ENCODE results near the gene FXYD5.
"Not testable (repeated sequence)": the region's sequence is repeated elsewhere in the genome, so short reads cannot be mapped to it uniquely, and the experiment has no call there.

FXYD5 gene

DNA sequence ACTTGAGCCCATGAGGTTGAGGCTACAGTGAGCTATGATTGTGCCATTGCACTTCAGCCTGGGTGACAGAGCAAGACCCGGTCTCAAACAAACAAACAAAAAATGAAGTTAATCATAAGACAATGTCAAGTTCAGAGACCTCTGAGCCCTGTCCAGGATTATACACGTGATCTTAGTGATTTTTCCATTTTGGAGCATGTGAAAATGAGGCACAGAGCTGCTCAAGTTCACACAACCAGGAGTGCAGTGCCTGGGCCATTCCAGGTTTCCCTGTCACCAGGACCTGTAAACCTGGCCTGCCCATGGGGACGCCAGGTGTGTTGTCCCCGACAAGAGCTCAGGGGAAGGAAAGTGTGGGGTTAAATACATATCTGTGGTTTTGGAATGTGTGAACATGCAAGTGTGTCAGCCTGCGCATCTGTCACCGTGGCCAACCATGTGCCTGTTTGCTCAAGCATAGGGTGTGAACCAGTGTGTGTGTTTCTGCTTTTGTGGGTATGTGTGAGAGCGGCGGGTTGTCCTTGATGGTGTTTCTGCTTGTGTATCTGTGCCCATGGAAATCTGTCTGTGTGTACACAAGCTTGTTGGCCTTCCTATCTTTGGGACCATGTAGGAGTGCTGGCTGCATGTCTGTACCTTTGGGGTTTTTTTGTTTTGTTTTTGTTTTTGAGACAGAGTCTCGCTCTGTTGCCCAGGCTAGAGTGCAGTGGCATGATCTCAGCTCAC is 17.4 kb upstream of the FXYD5 start:
- DNase-seq (ENCODE audit: low read depth), result no peak

DNA sequence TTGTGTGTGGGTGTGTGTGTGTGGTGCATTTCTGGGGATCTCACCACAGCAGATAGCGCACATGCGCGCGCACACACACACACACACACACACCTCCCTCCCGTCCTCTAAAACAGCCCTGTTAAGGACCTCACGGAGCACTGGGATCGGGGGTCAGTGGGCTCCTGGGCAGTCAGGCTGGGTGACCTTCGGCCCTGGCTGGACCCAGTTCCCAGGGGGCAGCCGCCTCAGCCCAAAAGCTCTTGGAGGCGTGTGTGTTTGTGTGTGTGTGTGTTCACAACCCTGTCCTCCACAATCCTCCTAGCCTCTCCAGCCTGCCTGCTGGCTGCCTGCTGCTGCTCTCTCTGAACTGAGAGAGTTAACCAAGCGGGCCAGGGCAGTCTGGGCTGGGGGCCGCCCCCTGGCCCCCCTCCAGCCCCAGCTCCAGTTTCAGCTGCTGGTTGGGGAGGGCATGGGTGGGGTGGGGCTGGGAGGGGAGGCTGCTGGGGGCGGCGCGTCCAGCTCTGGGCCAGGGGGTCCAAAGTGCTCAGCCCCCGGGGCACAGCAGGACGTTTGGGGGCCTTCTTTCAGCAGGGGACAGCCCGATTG is 16.1 kb upstream of the FXYD5 start, which contains the start of gene FXYD1:
TSS of gene FXYD1 (plus strand) at position 520 of the 588 bp plus-strand sequence. CDS start 1,256 bp downstream, outside the sequence.
- no peak for DNase-seq (ENCODE audit: low read depth)

DNA sequence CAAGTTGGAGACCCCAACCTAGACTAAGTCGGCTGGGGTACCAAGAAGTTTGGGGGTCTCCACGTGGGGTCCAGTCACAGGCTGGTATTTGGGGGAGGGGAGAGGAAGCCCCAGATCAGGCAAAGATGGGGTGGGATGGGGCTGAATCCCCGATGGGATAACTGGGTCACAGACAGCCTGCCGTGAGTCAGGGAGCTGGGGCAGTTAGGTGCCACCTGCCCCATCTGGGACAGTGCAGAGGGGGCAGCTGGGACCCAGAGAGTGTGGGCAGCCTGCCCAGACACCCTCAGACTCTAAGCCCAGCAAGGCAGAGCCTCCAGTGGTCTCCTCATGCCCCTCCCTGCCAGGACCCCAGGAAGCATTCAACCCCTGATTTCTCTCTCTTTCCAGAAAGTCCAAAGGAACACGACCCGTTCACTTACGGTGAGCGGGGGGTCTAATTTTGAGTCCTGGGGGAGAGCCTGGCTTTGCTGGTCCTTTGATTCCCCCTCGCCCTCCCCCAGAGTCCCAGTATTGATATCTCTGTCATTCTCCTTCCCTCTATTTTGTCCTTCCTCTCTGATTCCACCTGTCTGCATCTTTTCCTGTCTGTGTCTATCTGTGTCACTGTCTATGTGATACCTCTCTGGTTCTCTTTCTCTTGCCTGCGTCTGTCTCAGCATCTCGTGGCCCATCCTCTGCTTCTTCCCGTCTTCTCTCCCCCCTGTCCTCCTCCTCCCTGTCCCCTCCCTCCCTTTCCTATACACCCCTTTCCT is 14.2 kb upstream of the FXYD5 start:
- DNase-seq (ENCODE audit: low read depth), result no peak

DNA sequence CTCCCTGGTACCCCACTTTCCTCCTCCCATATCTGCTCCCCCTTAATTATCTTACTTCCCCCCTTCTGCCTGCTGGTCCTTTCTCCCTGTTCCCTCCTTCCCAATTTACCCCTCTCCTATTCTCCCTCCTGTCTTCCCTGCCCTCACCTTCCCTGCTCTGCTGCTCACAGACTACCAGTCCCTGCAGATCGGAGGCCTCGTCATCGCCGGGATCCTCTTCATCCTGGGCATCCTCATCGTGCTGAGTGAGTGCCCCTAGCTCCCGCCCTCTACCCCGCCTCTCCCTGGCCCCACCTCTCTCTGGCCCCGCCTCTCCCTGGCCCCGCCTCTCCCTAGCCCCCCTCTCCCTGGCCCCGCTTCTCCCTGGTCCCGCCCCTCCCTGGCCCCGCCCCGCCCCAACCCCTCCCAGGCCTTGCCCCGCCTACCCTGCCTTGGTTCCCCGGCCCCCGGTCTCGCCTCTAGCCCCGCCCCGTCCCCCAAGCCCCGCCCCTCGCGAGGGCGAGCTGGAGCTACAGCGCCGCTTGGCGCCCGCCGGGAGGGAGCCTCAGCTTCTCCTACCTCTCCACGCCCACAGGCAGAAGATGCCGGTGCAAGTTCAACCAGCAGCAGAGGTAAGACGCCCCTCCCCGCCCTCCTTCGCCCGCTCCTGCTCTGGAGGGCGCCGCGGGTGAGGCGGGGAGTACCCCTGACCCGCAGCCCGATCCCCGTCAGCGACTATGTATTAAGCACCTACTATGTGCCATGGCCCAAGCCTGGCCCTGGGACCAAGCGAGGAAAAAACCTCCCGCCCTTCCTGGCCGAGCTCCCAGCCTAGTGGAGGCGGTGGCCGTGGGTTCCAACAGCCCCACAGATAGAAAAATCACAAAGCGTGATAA is 13.3 kb upstream of the FXYD5 start:
- DNase-seq (ENCODE audit: low read depth), result peak; percentile 82

- no peak for DNase-seq (ENCODE audit: low read depth)
Measured at GRCh38 chr19:35141837-35142605, 12.5 kb upstream of the FXYD5 start.

GRCh38 chr19:35142606-35143230 is 11.8 kb upstream of the FXYD5 start:
- no peak for DNase-seq (ENCODE audit: low read depth)

- DNase-seq (ENCODE audit: low read depth), result no peak
Measured at GRCh38 chr19:35143231-35143715, 11.3 kb upstream of the FXYD5 start, which contains the start of gene FXYD7. FXYD7 (plus strand) TSS chr19:35143255; CDS start chr19:35143334, 79 bp downstream.

DNA sequence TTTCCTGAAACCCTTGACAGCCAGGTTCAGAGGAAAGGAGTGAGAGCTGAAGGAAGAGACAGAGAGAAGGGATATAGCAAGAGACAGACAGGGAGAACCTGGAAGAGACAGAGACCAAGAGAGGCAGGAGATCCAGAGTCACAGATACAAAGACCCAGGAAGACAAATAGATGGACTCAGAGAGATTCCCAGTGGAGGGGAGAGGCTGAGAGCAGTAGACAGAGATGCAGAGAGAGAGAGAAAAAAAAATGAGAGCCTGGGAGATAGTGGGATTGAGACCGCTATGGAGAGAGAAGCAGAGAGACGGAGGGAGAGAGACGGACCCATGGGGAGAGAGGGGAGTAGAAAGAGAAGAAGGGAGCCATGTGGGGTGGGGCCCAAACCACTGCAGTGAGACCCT is 10.7 kb upstream of the FXYD5 start:
- no peak for DNase-seq (ENCODE audit: low read depth)

DNA sequence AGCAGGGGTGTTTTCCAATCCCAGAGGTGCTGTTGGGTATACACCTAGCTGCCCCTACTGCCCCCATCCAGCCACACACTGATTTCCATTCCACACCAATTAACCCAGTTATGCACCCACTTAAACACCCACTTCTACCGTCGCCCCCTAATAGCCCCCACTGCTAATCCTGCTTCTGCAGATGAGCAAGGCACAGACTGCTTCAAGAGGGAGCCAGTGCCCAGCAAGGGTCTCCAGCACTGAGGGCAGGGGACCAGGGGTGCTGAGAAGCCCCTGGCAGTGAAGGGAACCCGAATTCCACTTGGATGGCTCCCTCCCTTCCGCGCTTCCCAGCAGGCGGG is 10.3 kb upstream of the FXYD5 start:
- DNase-seq (ENCODE audit: low read depth), result no peak

DNA sequence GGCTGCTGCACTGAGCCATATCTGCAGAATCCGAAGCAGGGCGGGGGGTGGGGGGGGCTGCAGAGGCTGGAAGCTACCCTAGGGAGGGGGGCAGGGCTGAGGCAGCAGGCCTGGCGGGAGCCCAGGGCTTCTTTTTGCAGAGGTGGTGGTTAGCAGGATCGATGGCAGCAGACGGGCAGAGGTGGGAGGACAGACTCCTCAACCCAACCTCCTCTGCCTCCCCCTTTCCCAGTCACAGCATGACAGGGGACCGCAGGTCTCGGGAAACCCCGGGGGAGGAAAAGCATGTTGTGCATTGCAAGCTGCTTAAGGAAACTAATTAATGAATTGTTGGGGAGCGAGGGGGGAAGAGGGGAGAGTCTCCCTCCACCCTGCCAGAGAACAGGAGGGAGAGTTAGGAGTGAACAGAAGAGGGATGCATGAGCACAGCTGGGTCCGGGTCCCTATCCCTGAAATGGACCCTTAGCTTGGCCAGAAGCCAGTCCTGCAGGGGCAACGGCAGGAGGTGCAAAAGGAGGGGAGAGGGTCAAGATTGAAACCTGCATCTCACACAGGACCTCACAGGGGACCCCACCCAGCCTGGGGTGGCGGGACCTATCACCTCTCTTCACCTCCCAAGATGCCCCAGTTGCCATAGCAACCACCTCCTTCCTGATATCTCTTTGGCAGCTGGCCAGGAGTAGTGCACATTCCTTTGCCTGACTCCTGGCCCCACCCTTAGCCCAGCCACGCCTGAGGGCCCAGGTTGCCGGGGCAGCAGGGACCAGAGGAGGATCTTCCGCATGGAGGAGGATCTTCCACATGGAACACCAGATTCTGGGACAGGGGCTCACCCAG is 9.7 kb upstream of the FXYD5 start:
- no peak for DNase-seq (ENCODE audit: low read depth)

GRCh38 chr19:35146746-35147459 is 7.6 kb upstream of the FXYD5 start:
- no peak for DNase-seq (ENCODE audit: low read depth)

GRCh38 chr19:35149463-35149862 is 5.1 kb upstream of the FXYD5 start:
- DNase-seq (ENCODE audit: low read depth), result no peak

DNA sequence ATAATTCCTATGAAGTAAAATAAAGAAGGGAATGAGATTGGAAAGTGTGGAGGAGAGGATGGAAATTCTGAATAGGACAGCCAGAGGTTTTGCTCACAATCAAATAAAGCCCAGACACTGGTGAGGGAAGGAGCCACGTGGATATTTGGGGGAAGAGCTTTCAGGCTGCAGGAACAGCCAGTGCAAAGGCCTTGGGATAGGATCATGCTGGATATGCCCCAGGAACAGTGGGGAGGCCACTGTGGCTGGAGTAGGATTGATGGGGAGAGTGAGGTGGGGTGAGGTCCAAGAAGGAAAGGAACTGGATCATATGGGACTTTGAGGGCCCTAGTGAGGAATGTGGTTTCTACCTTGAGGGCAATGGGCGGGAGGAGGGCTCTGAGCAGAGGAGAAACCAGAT is 4.1 kb upstream of the FXYD5 start:
- no peak for DNase-seq (ENCODE audit: low read depth)

DNA sequence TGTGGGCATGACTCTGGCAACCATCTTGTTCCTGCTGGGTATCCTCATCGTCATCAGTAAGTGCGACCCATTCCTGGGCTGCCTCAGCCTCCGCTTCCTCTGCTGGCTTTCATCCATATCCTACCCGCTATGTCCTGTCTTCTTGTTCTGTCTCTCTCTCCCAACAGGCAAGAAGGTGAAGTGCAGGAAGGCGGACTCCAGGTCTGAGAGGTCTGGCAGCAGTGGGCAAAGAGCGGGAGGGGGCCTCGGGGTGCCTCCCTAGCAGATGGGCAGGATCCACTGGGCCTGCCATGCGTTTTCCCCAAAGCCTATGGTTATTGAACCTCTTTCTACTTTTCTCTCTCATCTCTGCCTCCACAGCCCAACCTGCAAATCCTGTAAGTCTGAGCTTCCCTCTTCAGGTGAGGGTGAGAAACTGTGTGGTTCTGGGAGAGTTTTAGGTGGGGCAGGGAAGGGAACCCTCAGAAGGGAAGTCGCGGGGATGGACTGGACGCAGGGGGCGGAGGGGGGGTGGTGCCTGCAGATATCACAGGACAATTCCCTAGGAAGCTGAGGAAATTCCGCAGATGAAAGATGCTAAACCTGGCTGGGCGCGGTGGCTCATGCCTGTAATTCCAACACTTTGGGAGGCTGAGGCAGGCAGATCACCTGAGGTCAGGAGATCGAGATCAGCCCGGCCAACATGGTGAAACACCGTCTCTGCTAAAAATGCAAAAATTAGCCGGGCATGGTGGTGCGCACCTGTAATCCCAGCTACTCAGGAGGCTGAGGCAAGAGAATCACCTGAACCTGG is 3.1 kb upstream of the FXYD5 start:
- no peak for DNase-seq (ENCODE audit: low read depth)

DNA sequence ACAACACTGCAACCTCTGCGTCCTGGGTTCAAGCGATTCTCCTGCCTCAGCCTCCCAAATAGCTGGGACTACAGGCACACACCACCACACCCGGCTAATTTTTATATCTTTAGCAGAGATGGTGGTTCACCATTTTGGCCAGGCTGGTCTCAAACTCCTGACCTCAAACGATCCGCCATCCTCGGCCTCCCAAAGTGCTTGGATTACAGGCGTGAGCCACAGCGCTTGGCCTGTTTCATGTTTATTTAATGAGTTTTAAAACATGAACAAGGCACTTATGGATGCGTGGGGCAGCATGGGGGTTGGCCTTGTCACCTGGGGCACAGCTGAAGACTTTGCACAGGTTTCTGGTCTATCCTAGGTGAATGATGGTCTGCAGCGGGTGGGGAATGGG is 1.4 kb upstream of the FXYD5 start:
- DNase-seq (ENCODE audit: low read depth), result not testable (repeated sequence)

DNA sequence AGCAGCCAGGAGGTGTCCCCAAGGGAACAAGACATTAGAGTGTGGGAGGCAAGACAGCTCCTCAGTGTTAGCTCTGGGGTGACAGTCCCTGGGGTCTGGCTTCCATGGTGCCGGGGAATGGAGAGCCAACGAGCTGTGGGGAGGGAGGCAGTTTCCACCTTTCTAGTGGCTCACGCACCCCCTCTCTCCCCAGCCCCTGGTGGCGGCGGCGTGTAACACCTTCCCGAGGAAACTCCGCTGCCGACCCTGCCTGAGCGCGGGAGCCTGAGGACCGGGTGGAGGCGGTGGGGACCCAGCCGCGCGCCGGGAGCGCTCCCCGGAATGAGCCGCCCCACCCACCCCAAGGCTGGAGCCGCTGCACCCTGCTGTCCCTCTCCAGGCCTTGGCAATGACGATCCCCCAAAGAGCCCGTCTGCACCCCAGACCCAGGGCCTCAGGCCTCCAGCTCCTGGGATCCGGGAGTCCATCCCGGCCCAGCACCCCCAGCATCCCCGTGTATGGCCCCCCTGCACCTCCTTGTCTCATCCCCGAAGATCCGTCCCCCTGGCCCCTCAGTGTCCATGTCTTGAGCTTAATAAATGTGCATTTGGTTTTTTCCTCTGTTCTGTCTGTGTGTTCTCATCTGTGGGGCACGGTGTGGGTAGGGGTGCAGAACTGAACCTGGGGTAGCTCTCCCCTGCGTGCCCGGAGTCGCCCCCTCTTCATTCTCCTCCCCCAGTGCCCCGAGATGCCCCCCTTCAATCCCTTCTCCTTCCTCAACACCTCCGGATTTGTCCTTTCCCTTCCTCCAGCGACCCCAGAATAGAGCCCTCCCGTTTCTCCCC is 622 bp upstream of the FXYD5 start:
- DNase-seq (ENCODE audit: low read depth), result peak; percentile 23

DNA sequence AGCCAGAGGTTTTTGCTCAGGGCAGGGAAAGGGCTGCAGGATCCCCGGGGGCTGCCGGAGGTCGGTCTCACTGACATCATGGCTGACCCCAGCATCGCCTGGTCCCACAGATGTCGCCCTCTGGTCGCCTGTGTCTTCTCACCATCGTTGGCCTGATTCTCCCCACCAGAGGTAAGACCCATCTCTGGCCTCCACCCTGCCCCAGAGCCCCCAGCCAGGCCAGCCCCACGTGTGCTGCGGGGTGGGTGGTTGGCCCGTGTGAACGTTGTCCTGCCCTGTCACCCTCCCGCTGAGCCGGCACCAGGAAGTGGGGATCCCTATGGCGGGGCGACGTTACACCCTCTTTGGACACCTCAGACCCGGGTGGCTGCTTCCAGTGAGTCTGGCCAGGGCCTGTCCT is 906 bp downstream of the FXYD5 start:
- DNase-seq (ENCODE audit: low read depth), result no peak
